Activated T-cell treated with anti-CD3 and anti-CD28 coated beads, Interleukin-2, amount 50 U/mL, for 72 hours (primary cell): Measurements from ENCODE around the gene RPS19BP1. TPM values are rescaled to one million over a fixed set of nuclear protein-coding genes. Genes with fewer than 3 reads are reported as not detected.
A peak's percentile ranks its signal among the peaks of the same experiment; 100 is the strongest.

Source experiments
- ATAC-seq, 2 donors: fragments of 150-1000 bp; cut with Tn5 transposase; replicated peaks in 1 of 2; 2 replicates each; pipeline ENCODE4 v1.10.0; 2021; ENCODE audit warnings: moderate library complexity in 2 of 2, mild to moderate bottlenecking in 1 of 2
- DNase-seq, 2 donors: peaks; one replicate each; pipeline ENCODE4 v3.0.0; 2021 to 2022; ENCODE audit warnings: mixed read lengths in 1 of 2
- H3K27ac Mint-ChIP-seq: one replicate; pipeline ENCODE4 v1.8.0; 2022; ENCODE audit warnings: mild to moderate bottlenecking, moderate library complexity, mixed read lengths
- H3K27me3 Mint-ChIP-seq: one replicate; pipeline ENCODE4 v1.8.0; 2022; ENCODE audit warnings: low read depth, mixed read lengths
- H3K36me3 Mint-ChIP-seq, 2 donors: one replicate each; pipeline ENCODE4 v1.8.0; 2022; ENCODE audit warnings: mixed read lengths in 2 of 2, mild to moderate bottlenecking in 1 of 2; ENCODE audit not compliant: insufficient read depth in 2 of 2
- H3K4me1 Mint-ChIP-seq: one replicate; pipeline ENCODE4 v1.8.0; 2022; ENCODE audit warnings: low read depth, mixed read lengths
- H3K4me3 Mint-ChIP-seq, 2 donors: one replicate each; pipeline ENCODE4 v1.8.0; 2022; ENCODE audit warnings: mild to moderate bottlenecking in 2 of 2, mixed read lengths in 2 of 2, moderate library complexity in 2 of 2
- H3K9me3 Mint-ChIP-seq, 2 donors: one replicate each; pipeline ENCODE4 v1.8.0; 2022; ENCODE audit warnings: mixed read lengths in 2 of 2
- total RNA-seq, 2 donors: library from RNA; stranded (reverse); gene quantifications; one replicate each; pipeline ENCODE4 v1.2.3, GENCODE V29; 2022

Gene RPS19BP1
- total RNA-seq, 2 donors from 2014 or later: 78.3 to 82.0 TPM

GRCh38 chr22:39553429-39553828, 20.9 kb upstream of the RPS19BP1 start:
- Mint-ChIP-seq H3K9me3 (no peaks in the 10 kb centered on the region), H3K36me3 (peaks cover 0 to 2% of the 10 kb centered on the region in 2 donors), H3K4me1 (peaks cover 8% of the 10 kb centered on the region), H3K4me3 (no peak overlapping the region), H3K27me3 (peaks cover 43% of the 10 kb centered on the region), H3K27ac (no peak overlapping the region)
- no peak for ATAC-seq
- no peak for DNase-seq

DNA sequence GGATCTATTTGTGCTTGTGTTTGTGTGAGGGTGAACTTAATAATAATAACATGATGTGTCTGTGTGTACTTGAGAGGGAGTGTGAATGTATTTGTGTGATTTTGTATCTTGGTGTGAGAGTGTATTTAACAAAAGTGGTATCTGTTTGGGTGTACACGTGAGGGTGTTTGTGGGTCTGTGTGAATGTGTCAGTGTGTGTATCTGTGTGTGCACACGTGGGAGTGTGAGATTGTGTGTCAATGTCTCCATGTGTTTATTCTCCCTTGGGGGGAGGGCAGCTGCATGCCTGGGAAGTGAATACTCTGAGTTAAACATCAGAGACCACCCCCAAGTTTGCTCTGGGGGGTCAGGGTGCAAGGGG, 15.0 kb upstream of the RPS19BP1 start:
- Mint-ChIP-seq H3K4me3 (no peak overlapping the region), H3K9me3 (no peaks in the 10 kb centered on the region), H3K27ac (no peak overlapping the region), H3K36me3 (no peaks in the 10 kb centered on the region), H3K4me1 (peaks cover 9% of the 10 kb centered on the region), H3K27me3 (peaks cover 61% of the 10 kb centered on the region)
- no peak for DNase-seq
- no peak for ATAC-seq

GRCh38 chr22:39546889-39547586, 14.5 kb upstream of the RPS19BP1 start:
- peaks cover 60% of the 10 kb centered on the region for H3K27me3 Mint-ChIP-seq
- H3K4me3 Mint-ChIP-seq: no peak overlapping the region

GRCh38 chr22:39545386-39546365, 13.1 kb upstream of the RPS19BP1 start:
- ATAC-seq: peak; percentile 64 to 65
- peak overlapping the region; percentile 30 to 55 for H3K4me3 Mint-ChIP-seq

More at GRCh38 chr22:39546889-39547586, 14.5 kb upstream of the RPS19BP1 start:
- H3K27ac Mint-ChIP-seq: no peak overlapping the region
- ATAC-seq (no peak), DNase-seq (no peak)
- H3K4me1 Mint-ChIP-seq: peaks cover 9% of the 10 kb centered on the region
- no peaks in the 10 kb centered on the region for H3K9me3 Mint-ChIP-seq
- no peaks in the 10 kb centered on the region for H3K36me3 Mint-ChIP-seq

DNA sequence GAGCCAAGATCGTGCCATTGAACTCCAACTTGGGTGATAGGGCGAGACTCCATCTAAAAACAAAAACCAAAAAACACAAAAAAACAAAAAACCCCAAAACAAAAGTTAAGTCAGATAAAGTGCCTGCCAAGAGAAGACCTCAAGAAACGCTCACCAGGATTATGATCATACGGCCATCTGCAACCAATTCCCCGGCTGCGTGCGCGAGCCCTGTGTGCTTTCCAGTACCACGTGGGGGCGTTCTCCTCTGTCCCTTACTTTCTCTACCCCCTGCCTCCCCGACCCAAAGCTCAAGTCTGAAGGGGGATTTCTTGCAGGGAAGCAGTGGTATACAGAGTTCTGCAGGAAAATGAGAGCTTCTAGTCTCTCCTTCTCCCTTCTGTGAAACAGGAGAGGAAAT, 10.5 kb upstream of the RPS19BP1 start:
- peaks cover 9% of the 10 kb centered on the region for H3K4me1 Mint-ChIP-seq
- peak; percentile 43 to 52 for DNase-seq
- H3K27me3 Mint-ChIP-seq: peaks cover 41% of the 10 kb centered on the region
- H3K27ac Mint-ChIP-seq: no peak overlapping the region
- ATAC-seq: peak; percentile 39 to 47
- no peaks in the 10 kb centered on the region for H3K36me3 Mint-ChIP-seq
- H3K4me3 Mint-ChIP-seq: no peak overlapping the region
- no peaks in the 10 kb centered on the region for H3K9me3 Mint-ChIP-seq

More at GRCh38 chr22:39545386-39546365, 13.1 kb upstream of the RPS19BP1 start:
- H3K9me3 Mint-ChIP-seq: no peaks in the 10 kb centered on the region
- DNase-seq: peak; percentile 64 to 70
- no peak overlapping the region for H3K27ac Mint-ChIP-seq
- H3K4me1 Mint-ChIP-seq: peaks cover 9% of the 10 kb centered on the region
- no peaks in the 10 kb centered on the region for H3K36me3 Mint-ChIP-seq
- peaks cover 56% of the 10 kb centered on the region for H3K27me3 Mint-ChIP-seq

- H3K27me3 Mint-ChIP-seq: peaks cover 2% of the 10 kb centered on the region
Measured at GRCh38 chr22:39537975-39538374, 5.4 kb upstream of the RPS19BP1 start.

DNA sequence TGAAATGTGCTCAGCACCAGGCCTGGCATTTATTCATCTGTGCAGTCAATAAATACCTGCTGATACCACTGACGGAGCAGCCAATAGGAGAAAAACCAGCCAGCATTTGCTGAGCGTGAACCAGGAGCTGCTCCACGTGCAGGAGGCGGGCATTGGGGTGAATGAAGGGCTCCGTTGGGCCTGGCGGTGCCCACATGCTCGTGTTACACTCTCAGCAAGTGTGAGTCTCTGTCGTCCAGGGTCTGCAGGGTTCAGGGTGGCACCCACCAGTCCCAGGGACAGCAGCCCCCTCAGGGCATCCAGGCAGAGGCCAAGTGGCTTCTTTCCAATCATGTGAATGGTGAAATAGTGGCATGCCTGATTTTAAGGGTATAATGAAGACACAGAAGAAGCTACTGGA, 4.2 kb upstream of the RPS19BP1 start:
- no peak overlapping the region for H3K27ac Mint-ChIP-seq
- no peak overlapping the region for H3K4me3 Mint-ChIP-seq
- no peak for DNase-seq
- H3K36me3 Mint-ChIP-seq: no peaks in the 10 kb centered on the region
- no peak for ATAC-seq
- peaks cover 10% of the 10 kb centered on the region for H3K4me1 Mint-ChIP-seq
- no peaks in the 10 kb centered on the region for H3K27me3 Mint-ChIP-seq
- no peaks in the 10 kb centered on the region for H3K9me3 Mint-ChIP-seq

More at GRCh38 chr22:39537975-39538374, 5.4 kb upstream of the RPS19BP1 start:
- DNase-seq (no peak), ATAC-seq (no peak)
- H3K9me3 Mint-ChIP-seq: no peaks in the 10 kb centered on the region
- no peak overlapping the region for H3K27ac Mint-ChIP-seq
- H3K4me1 Mint-ChIP-seq: peaks cover 5% of the 10 kb centered on the region
- H3K36me3 Mint-ChIP-seq: no peaks in the 10 kb centered on the region
- no peak overlapping the region for H3K4me3 Mint-ChIP-seq

GRCh38 chr22:39535831-39536449, 3.4 kb upstream of the RPS19BP1 start:
- Mint-ChIP-seq H3K9me3 (no peaks in the 10 kb centered on the region), H3K36me3 (peaks cover 0 to 4% of the 10 kb centered on the region in 2 donors), H3K4me3 (no peak overlapping the region), H3K27me3 (no peaks in the 10 kb centered on the region), H3K27ac (no peak overlapping the region), H3K4me1 (peaks cover 17% of the 10 kb centered on the region)
- no peak for ATAC-seq
- DNase-seq: no peak

GRCh38 chr22:39535357-39535725, 2.8 kb upstream of the RPS19BP1 start:
- ATAC-seq: no peak
- Mint-ChIP-seq H3K36me3 (peaks cover 0 to 4% of the 10 kb centered on the region in 2 donors), H3K27ac (no peak overlapping the region), H3K4me1 (peaks cover 23% of the 10 kb centered on the region), H3K4me3 (no peak overlapping the region), H3K9me3 (no peaks in the 10 kb centered on the region), H3K27me3 (no peaks in the 10 kb centered on the region)
- DNase-seq: no peak

GRCh38 chr22:39534591-39535356, 2.2 kb upstream of the RPS19BP1 start:
- ATAC-seq (peak; percentile 28 to 34), DNase-seq (peak; percentile 84 to 89)
- Mint-ChIP-seq H3K27me3 (no peaks in the 10 kb centered on the region), H3K4me1 (peaks cover 29% of the 10 kb centered on the region), H3K36me3 (peaks cover 0 to 9% of the 10 kb centered on the region in 2 donors), H3K4me3 (peak overlapping the region; percentile 69 to 79), H3K27ac (no peak overlapping the region), H3K9me3 (no peaks in the 10 kb centered on the region)

- H3K4me3 Mint-ChIP-seq: peak overlapping the region; percentile 69 to 79
- H3K9me3 Mint-ChIP-seq: no peaks in the 10 kb centered on the region
- H3K27ac Mint-ChIP-seq: no peak overlapping the region
- H3K4me1 Mint-ChIP-seq: peaks cover 36% of the 10 kb centered on the region
- H3K27me3 Mint-ChIP-seq: no peaks in the 10 kb centered on the region
- no peak for ATAC-seq
- H3K36me3 Mint-ChIP-seq: peaks cover 0 to 10% of the 10 kb centered on the region in 2 donors
- DNase-seq: no peak
Measured at GRCh38 chr22:39534092-39534506, 1.6 kb upstream of the RPS19BP1 start.

DNA sequence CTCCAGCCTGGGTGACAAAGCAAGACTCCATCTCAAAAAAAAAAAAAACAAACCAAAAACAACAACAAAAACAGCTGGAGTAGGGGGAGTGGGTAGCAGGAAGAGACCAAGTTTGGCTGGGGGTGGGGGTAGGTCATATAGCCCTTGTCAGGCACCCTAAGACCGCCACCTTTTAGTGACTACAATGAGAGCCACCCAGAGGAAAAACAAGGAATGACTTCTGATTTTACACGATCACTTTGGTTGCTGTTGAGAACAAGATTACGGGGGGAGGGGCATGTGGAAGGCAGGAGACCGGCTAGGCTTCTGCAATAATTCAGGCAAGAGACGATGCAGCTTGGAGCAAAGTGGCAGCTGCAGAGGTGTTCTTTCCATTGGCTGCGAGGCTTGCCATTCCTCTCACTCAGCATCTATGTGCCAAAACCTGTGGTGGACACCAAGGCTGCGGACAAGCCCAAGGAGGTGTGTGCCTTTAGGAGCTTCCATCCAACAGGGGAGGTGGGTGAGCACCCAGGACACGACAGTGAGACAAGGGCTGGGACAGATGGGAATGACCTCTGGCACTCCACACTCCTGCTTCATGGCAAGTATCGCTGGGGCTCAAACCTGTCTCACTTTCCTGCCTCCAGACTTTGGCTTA, 1.7 kb downstream of the RPS19BP1 start:
- Mint-ChIP-seq H3K36me3 (peaks cover 0 to 15% of the 10 kb centered on the region in 2 donors), H3K4me3 (peak overlapping the region; percentile 90 to 98), H3K27ac (peak overlapping the region; percentile 2), H3K4me1 (peaks cover 69% of the 10 kb centered on the region), H3K27me3 (no peaks in the 10 kb centered on the region), H3K9me3 (no peaks in the 10 kb centered on the region)
- DNase-seq (peak in 1 of 2 donors; percentile 18), ATAC-seq (no peak)
